GM12891 (cell line): ENCODE data around the gene IGF1R.
A peak's percentile ranks its signal among the peaks of the same experiment; 100 is the strongest.

ENCODE experiments used
- DNase-seq: peaks from one replicate; pipeline ENCODE4 v3.0.0; 2011; ENCODE audit warnings: low spot score; ENCODE audit not compliant: insufficient read length
- FAIRE-seq: peaks from 2 replicates; lab custom pipeline; 2011; peaks lifted over from hg19 to GRCh38; lab: Jason Lieb, UNC
- PAX5 ChIP-seq: IDR thresholded peaks from 2 replicates; pipeline ENCODE4 v1.6.1; 2011; ENCODE audit warnings: low read length, moderate library complexity, mild to moderate bottlenecking; ENCODE audit not compliant: insufficient read depth, severe bottlenecking
- POLR2A ChIP-seq: IDR thresholded peaks from 2 replicates; pipeline ENCODE4 v1.6.1; 2011; ENCODE audit warnings: low read depth, low read length, control low read depth
- POLR2AphosphoS5 ChIP-seq: IDR thresholded peaks from 2 replicates; pipeline ENCODE4 v1.6.1; 2011; ENCODE audit warnings: low read depth, low read length, control low read depth
- POU2F2 ChIP-seq: IDR thresholded peaks from 2 replicates; pipeline ENCODE4 v1.6.1; 2011; ENCODE audit warnings: low read depth, mild to moderate bottlenecking, control low read depth, low read length, moderate library complexity
- SPI1 ChIP-seq: IDR thresholded peaks from 2 replicates; pipeline ENCODE4 v1.6.1; 2011; ENCODE audit warnings: low read depth, low read length, control low read depth
- TAF1 ChIP-seq: IDR thresholded peaks from 2 replicates; pipeline ENCODE4 v1.6.1; 2011; ENCODE audit warnings: low read depth, low read length, control low read depth

IGF1R gene

DNA sequence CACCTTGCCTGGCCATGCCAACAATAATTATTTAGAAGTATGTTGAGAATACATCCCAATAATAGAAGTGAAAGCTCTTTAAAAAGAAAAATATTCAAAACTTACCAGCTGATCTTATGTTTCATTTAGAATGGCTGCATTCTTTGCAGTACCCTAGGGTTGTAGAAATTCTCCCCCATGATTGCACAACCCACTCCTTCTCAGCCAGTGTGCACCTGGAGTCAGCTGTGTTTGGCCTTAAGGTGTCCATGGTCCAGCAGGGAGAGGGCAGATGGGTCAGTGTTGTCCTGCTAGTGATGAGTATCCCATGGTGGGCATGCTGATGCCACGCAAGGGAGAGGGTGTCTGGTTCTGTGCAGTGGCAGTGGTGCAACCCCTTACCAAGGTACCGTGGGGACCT is 117.3 kb downstream of the IGF1R start:
- DNase-seq: no peak
- FAIRE-seq: no peak
- no peak for TF ChIP-seq POU2F2
- TF ChIP-seq SPI1: no peak
- TF ChIP-seq TAF1: no peak
- TF ChIP-seq PAX5: no peak
- no peak for TF ChIP-seq POLR2A
- no peak for TF ChIP-seq POLR2AphosphoS5

DNA sequence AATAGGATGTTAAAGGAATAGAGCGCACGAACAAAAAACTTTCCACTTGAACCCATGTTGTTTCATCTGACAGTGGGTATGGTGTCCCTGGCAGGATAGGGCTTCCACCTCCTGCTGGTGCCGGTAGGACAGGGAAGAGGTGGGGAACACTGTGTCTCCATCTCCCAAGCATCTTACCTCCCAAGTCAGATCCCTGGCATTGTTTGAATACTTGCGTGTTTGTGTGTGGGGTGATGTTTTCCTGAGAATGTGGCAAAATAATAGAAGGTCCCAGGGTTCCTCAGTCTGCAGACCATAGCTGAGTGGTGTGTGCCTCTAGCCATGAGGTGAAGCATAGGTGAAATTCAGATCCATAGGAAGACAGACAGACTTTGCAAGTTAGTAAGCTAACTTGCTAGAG is 119.4 kb downstream of the IGF1R start:
- FAIRE-seq (no peak), DNase-seq (no peak)
- TF ChIP-seq TAF1: no peak
- TF ChIP-seq POLR2A: no peak
- TF ChIP-seq SPI1: no peak
- no peak for TF ChIP-seq POLR2AphosphoS5
- TF ChIP-seq POU2F2: no peak
- TF ChIP-seq PAX5: no peak

DNA sequence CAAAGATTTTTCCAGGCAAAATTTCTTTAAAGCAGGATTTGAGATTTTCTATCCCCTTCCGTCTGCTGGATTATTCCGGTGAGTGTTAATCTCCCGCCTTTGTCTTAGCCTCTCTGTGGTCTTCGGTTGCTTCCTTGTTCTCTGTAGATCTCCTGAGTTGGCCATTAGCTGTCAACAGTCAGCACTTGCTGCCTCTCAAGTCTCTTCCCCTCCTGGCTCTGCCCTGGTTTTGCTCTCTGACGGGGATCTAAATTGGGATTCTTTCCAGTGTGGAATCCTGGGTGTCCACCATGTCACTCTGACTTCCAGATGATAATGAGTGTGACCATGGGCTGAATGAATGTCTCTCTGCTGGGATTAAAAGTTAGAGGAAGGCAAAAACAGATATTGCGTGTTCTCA is 121.5 kb downstream of the IGF1R start:
- FAIRE-seq (no peak), DNase-seq (no peak)
- TF ChIP-seq POLR2AphosphoS5: no peak
- no peak for TF ChIP-seq PAX5
- TF ChIP-seq SPI1: no peak
- no peak for TF ChIP-seq POLR2A
- TF ChIP-seq TAF1: no peak
- no peak for TF ChIP-seq POU2F2

DNA sequence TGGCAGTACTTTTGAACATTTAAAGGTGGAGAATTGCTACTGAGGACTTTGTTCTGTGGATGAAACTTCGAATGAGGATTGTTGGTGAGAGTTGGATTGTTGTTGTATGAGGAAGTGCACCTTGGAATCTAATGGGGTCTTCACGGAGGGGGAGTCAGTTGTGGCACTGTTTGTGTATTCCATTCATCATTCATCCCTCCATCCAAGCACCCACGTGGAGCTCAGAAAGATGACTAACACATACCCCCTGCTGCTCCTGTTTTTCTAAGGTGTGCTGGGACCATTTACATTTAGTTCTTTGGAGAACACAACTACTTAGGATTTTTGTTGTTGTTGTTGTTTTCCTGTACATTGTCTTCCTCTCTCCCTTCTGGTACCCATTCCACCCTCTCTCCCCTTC is 122.6 kb downstream of the IGF1R start:
- DNase-seq (no peak), FAIRE-seq (no peak)
- no peak for TF ChIP-seq POLR2AphosphoS5

DNA sequence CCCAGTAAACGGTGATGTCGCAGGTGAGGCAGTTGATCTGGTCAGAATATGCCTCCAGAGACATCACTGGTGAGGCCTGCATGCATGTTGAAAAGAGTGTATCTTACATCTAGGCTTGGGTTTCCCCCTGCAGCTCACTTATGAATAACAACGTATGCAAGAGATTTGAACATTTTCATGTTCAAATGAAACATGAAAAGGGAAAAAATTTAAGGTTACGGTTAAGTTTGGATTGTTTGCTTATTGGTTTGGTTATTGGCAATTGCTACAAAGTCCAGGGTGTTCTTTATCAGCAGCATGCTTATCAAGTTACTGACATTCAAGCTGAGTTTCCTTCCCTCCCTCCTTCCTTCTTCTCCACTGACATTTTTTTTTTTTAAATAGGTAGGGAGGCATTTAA is 123.2 kb downstream of the IGF1R start:
- DNase-seq (no peak), FAIRE-seq (no peak)
- TF ChIP-seq SPI1 (no peak), TAF1 (no peak), POLR2A (no peak), POLR2AphosphoS5 (no peak), PAX5 (no peak), POU2F2 (no peak)

DNA sequence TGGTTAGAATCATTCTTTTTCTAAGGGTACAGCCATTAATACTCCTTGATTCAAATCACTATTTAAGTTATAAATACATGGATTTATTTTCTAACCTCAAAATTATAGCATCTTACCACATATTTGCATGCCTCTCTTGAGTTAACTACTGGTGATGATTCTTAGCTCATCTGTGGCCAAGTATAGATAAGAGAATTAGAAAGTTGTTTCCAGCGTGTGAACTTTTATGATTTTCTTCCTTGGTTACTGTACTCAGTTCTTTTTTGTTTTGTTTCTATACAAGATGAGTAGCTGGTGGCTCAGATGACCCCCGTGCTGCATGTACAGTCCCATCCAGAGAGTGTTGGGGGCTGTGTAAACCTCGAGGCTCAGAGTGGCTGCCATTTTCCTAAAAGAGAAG is 124.6 kb downstream of the IGF1R start:
- TF ChIP-seq PAX5 (no peak), SPI1 (no peak), POLR2AphosphoS5 (no peak), TAF1 (no peak), POLR2A (no peak)
- FAIRE-seq (no peak), DNase-seq (no peak)

DNA sequence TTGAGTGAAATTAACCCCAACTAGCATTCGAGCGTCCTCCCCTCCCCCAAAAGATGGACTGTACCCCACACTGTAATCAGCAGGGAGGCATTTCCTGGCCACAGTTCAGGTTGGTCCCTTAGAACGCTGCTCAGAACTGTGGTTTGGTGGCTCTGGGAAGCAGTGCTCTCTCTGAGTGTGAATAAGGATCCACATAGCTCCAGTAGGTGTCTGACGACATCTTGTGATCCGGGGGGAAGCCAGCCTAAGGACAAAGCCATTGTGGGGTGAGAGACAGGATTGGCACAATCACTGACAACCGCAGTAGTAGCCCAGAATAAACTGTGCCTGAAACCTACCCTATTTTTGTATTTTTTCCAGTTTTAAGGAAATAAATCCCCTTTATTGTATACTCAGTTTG is 125.3 kb downstream of the IGF1R start:
- FAIRE-seq: no peak
- DNase-seq: no peak
- TF ChIP-seq POU2F2: no peak
- no peak for TF ChIP-seq POLR2AphosphoS5
- TF ChIP-seq POLR2A: no peak
- TF ChIP-seq TAF1: no peak
- TF ChIP-seq PAX5: no peak
- no peak for TF ChIP-seq SPI1

DNA sequence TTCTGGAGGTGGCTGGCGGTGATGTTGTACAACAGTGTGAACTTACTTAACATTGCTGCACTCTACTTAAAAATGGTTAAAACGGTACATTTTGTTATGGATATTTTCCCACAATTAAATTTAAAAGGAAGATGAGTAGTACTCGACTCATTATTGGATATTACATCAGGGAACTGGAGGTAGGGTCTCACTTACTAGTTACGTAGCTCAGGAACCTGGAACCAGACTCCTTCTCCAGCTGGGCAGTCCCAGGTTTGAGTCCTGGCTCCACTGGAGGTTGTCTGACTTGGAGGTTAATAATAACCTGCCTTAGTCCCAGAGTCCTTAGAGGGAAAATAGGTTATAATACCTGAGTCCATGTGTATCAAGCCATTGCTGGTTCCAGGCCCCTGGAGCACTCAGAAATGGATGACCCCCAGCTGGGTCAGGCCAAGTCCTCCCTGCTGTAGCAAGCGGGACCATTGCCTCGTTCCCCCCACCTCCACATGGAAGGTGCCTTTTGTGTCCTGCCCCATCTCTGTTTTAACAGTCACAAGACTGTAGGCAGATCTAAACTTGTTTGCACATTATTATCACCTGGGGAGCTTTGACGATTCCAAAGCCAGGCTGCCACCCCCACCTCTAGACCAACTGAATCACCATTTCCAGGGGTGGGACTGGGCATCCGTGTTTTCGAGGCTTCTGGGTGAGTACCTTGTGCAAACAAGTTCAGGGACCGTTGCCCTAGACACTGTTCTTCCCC is 126.6 kb downstream of the IGF1R start:
- TF ChIP-seq TAF1 (no peak), POLR2A (no peak), POU2F2 (no peak), POLR2AphosphoS5 (no peak), PAX5 (no peak), SPI1 (no peak)
- FAIRE-seq (peak; percentile 13), DNase-seq (no peak)

DNA sequence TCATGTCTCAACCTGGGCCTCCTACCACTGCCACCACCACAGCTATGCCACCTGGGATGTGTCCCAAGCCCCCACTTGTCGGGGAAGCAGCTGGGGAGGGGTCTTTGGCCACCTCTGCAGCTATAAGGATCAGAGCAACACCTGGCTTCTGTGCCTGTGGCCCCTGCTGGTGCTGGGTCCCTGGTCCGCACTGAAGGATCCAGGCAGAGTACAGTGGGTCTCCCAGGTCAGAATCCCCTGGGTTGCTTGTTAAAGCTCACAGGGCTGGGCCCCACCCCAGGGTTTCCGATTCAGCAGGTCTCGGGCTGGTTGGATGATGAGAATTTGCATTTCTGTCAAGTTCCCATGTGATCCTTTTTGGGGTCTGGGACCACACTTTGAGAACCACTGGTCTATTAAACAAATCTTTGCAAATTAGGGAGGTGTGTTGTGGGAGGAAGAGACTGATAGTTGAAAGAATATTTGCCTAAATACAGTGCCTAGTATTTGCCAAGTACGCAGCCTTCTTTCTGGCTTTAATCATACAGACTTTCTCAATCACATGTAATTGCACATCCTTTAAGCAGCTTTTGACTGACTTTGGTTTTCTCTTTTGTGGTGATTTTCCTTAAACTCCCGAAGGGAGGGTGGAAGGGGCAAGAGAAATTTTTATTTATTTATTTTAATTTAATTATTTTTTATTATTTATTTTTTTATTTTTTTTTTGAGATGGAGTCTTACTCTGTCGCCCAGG is 127.3 kb downstream of the IGF1R start:
- FAIRE-seq: no peak
- TF ChIP-seq POLR2AphosphoS5 (no peak), PAX5 (no peak), TAF1 (no peak), POLR2A (no peak), POU2F2 (no peak), SPI1 (no peak)
- no peak for DNase-seq

DNA sequence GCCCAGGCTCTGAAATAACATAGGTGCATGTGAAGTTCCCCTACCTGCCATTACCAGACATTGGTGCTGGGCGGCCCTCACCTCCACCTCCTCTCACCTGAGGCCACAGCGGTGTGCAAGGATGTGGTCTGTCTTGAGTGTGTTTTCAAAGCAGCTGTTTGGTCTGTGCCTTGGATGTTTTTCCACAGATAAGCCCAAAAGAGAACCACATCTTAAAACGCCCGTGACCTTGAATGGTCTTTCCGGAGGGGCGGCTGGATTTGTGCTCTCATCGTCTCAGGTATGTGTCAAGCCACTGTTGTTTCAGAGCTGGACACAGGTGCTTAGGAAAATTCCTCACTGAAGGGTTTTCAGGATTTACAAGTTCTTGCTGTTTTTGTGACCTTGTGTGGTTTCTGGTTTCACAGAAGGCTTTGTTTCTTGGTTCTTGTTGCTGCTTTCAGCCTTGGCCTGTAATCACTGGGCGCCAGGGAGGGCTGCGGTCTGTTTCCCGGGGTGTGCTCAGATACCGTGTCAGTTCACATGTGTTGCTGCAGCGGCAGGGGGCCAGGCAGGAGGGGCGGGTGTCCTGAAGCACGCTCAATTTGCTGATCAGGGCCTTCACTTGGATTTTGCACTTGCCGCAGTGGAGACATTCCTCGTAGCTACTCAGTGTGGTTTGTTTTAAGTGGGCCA is 128.4 kb downstream of the IGF1R start:
- DNase-seq (peak; percentile 30), FAIRE-seq (peak; percentile 88)
- TF ChIP-seq POLR2A (no peak), PAX5 (peak; percentile 84), POU2F2 (no peak; the same call in 1 of the 2 replicates)
